ENCODE data around the gene CD79B.
A peak's percentile ranks its signal among the peaks of the same experiment; 100 is the strongest.

The CD79B gene

GRCh38 chr17:63963123-63963522 is 31.0 kb upstream of the CD79B start:
- DNase-seq (ENCODE audit: low read depth): no peak
- H3K4me3 ChIP-seq (ENCODE audit: low read depth, low read length): no peak overlapping the region
- no peak for TF ChIP-seq MAX (IDR thresholded peaks at IDR 0.05; ENCODE audit: low read depth, low read length)
- TF ChIP-seq MYC (IDR thresholded peaks at IDR 0.05; ENCODE audit: low read depth, low read length): no peak
- TF ChIP-seq POLR2A (IDR thresholded peaks at IDR 0.05; ENCODE audit: extremely low read depth, insufficient read length): no peak
- no peak for TF ChIP-seq CTCF (IDR thresholded peaks at IDR 0.05; ENCODE audit: low read depth, low read length)

GRCh38 chr17:63962298-63962744 is 30.2 kb upstream of the CD79B start:
- DNase-seq (ENCODE audit: low read depth): no peak
- TF ChIP-seq POLR2A (IDR thresholded peaks at IDR 0.05; ENCODE audit: extremely low read depth, insufficient read length) (no peak), MAX (IDR thresholded peaks at IDR 0.05; ENCODE audit: low read depth, low read length) (no peak), CTCF (IDR thresholded peaks at IDR 0.05; ENCODE audit: low read depth, low read length) (no peak)
- no peak overlapping the region for H3K4me3 ChIP-seq (ENCODE audit: low read depth, low read length)

GRCh38 chr17:63961355-63962212 is 29.5 kb upstream of the CD79B start:
- no peak overlapping the region for H3K4me3 ChIP-seq (ENCODE audit: low read depth, low read length)
- peak; percentile 60 for DNase-seq (ENCODE audit: low read depth)
- TF ChIP-seq POLR2A (IDR thresholded peaks at IDR 0.05; ENCODE audit: extremely low read depth, insufficient read length) (no peak), MYC (IDR thresholded peaks at IDR 0.05; ENCODE audit: low read depth, low read length) (no peak), MAX (IDR thresholded peaks at IDR 0.05; ENCODE audit: low read depth, low read length) (no peak), CTCF (IDR thresholded peaks at IDR 0.05; ENCODE audit: low read depth, low read length) (no peak)

- no peak overlapping the region for H3K4me3 ChIP-seq (ENCODE audit: low read depth, low read length)
- DNase-seq (ENCODE audit: low read depth): no peak
- no peak for TF ChIP-seq CTCF (IDR thresholded peaks at IDR 0.05; ENCODE audit: low read depth, low read length)
- TF ChIP-seq POLR2A (IDR thresholded peaks at IDR 0.05; ENCODE audit: extremely low read depth, insufficient read length): no peak
- no peak for TF ChIP-seq MYC (IDR thresholded peaks at IDR 0.05; ENCODE audit: low read depth, low read length)
- TF ChIP-seq MAX (IDR thresholded peaks at IDR 0.05; ENCODE audit: low read depth, low read length): no peak
These were observed 28.3 kb upstream of the CD79B start for GRCh38 chr17:63960430-63960829.

- TF ChIP-seq CTCF (IDR thresholded peaks at IDR 0.05; ENCODE audit: low read depth, low read length) (no peak), MAX (IDR thresholded peaks at IDR 0.05; ENCODE audit: low read depth, low read length) (no peak), MYC (IDR thresholded peaks at IDR 0.05; ENCODE audit: low read depth, low read length) (no peak)
- DNase-seq (ENCODE audit: low read depth): no peak
- no peak overlapping the region for H3K4me3 ChIP-seq (ENCODE audit: low read depth, low read length)
These were observed 27.9 kb upstream of the CD79B start for GRCh38 chr17:63960006-63960405.

Data from NB4 (cell line).